K562 (cell line): ENCODE measurements around the gene ZFAND2B. TPM values are rescaled to one million over a fixed set of nuclear protein-coding genes. Genes with fewer than 3 reads are reported as not detected.
A peak's percentile ranks its signal among the peaks of the same experiment; 100 is the strongest.

Experiments used
- ATAC-seq: fragments of 200-7000 bp; cut with Tn5 transposase; 3 replicates; pipeline ENCODE4 v1.9.1; 2020; ENCODE audit warnings: moderate library complexity
- BruUV-seq: library from RNA; stranded (reverse); fragments of 400-500 nt; replicated peaks from 2 replicates; lab custom pipeline; 2021; lab: Mats Ljungman, UMichigan
- CTCF ChIA-PET: fragments of 300-600 bp; formaldehyde crosslinking; extraction: SDS; loops from one replicate; lab custom pipeline; 2021; ENCODE audit warnings: low intra/inter-chr PET ratio; lab: Yijun Ruan, JAX
- POLR2A ChIA-PET: fragments of 300-600, 350-650 bp; sonication (Branson Sonifier 250); formaldehyde crosslinking; extraction: SDS; loops from one replicate; lab custom pipeline; 2021; ENCODE audit warnings: antibody characterized with exemption, inconsistent platforms; lab: Yijun Ruan, JAX
- DNase-seq, 4 experiments: peaks; one replicate each; pipeline versions ENCODE4 v3.0.0 to v3.0.0-alpha.2; 2011 to 2018; ENCODE audit warnings: low spot score in 3 of 4, mixed read lengths in 3 of 4; ENCODE audit errors: extremely low read depth in 1 of 4
- FAIRE-seq: peaks from 2 replicates; lab custom pipeline; 2011; peaks lifted over from hg19 to GRCh38; lab: Jason Lieb, UNC
- H2AFZ ChIP-seq: 2 replicates; pipeline ENCODE4 v1.6.0; 2011; ENCODE audit warnings: low read depth, low read length, control low read depth, inconsistent platforms
- H3K27ac ChIP-seq: fragments of 200-600 bp; 3 replicates; pipeline ENCODE4 v1.8.0; 2011; ENCODE audit warnings: low read depth, mild to moderate bottlenecking, control low read depth, inconsistent platforms, low read length, moderate library complexity, mixed read lengths; ENCODE audit errors: extremely low read depth
- H3K27me3 ChIP-seq, 2 experiments: fragments of 300-600 bp in 1 of 2; 2 replicates in 1 of 2; 3 replicates in 1 of 2; pipeline versions ENCODE4 v1.6.0 to v1.8.0; 2011; ENCODE audit warnings: inconsistent platforms in 2 of 2, low read length in 2 of 2, mild to moderate bottlenecking in 1 of 2, mixed read lengths in 1 of 2, moderate library complexity in 1 of 2; ENCODE audit not compliant: control insufficient read depth in 2 of 2, insufficient read depth in 2 of 2
- H3K36me3 ChIP-seq: fragments of 300-600 bp; 3 replicates; pipeline ENCODE4 v1.8.0; 2011; ENCODE audit warnings: mild to moderate bottlenecking, low read length, inconsistent platforms; ENCODE audit not compliant: control insufficient read depth, insufficient read depth
- H3K4me1 ChIP-seq, 2 experiments: fragments of 200-600 bp in 1 of 2; replicated peaks in 1 of 2; 2 replicates in 1 of 2; 3 replicates in 1 of 2; pipeline versions ENCODE4 v1.5.1 to v1.8.0; 2011; ENCODE audit warnings: inconsistent platforms in 2 of 2, low read length in 2 of 2, mild to moderate bottlenecking in 1 of 2, mixed read lengths in 1 of 2, moderate library complexity in 1 of 2; ENCODE audit not compliant: control insufficient read depth in 2 of 2, insufficient read depth in 2 of 2
- H3K4me2 ChIP-seq: 2 replicates; pipeline ENCODE4 v1.6.1; 2011; ENCODE audit warnings: low read length, control low read depth, inconsistent platforms, mixed read lengths; ENCODE audit not compliant: insufficient read depth
- H3K4me3 ChIP-seq: fragments of 200-600 bp; sonication (generic), shearing (Covaris generic); 2 replicates; pipeline ENCODE4 v1.5.1; 2016; ENCODE audit warnings: control low read depth, inconsistent platforms
- H3K79me2 ChIP-seq: fragments of 200-600 bp; 3 replicates; pipeline ENCODE4 v1.8.0; 2011; ENCODE audit warnings: low read length, inconsistent platforms; ENCODE audit not compliant: control insufficient read depth, insufficient read depth
- H3K9ac ChIP-seq, 2 experiments: 2 replicates each; pipeline versions ENCODE4 v1.6.0 to v1.6.1; 2011; ENCODE audit warnings: low read depth in 2 of 2, low read length in 2 of 2, control low read depth in 1 of 2, inconsistent platforms in 1 of 2, mild to moderate bottlenecking in 1 of 2, mixed read lengths in 1 of 2; ENCODE audit not compliant: insufficient read depth in 1 of 2
- H3K9me1 ChIP-seq: one replicate; pipeline ENCODE4 v1.6.0; 2011; ENCODE audit warnings: inconsistent platforms, mild to moderate bottlenecking, low read length, moderate library complexity; ENCODE audit not compliant: control insufficient read depth, insufficient read depth
- H3K9me3 ChIP-seq: replicated peaks from 2 replicates; pipeline ENCODE4 v1.5.1; 2011; ENCODE audit warnings: low read depth, low read length, inconsistent platforms; ENCODE audit not compliant: control insufficient read depth, insufficient read depth
- H4K20me1 ChIP-seq: replicated peaks from 2 replicates; pipeline ENCODE4 v1.6.1; 2011; ENCODE audit warnings: low read length, inconsistent platforms, mixed read lengths; ENCODE audit not compliant: control insufficient read depth, insufficient read depth
- CAMTA2 ChIP-seq: fragments of 250-450 bp; sonication (Bioruptor Pico); conservative IDR thresholded peaks from 2 replicates; pipeline ENCODE4 v1.5.1; 2022
- CHD1 ChIP-seq: fragments of 200-600 bp; sonication (generic); IDR thresholded peaks from one replicate; pipeline ENCODE4 v1.6.1; 2012; ENCODE audit warnings: mild to moderate bottlenecking, moderate library complexity, low read length, inconsistent platforms
- HOMEZ ChIP-seq: fragments of 250-450 bp; sonication (Bioruptor Pico); IDR thresholded peaks from 2 replicates; pipeline ENCODE4 v1.4.0; 2020; ENCODE audit warnings: mild to moderate bottlenecking, moderate library complexity
- HOXB6 ChIP-seq: fragments of 250-450 bp; sonication (Bioruptor Pico); IDR thresholded peaks from 2 replicates; pipeline ENCODE4 v1.5.1; 2022; ENCODE audit warnings: mild to moderate bottlenecking, borderline replicate concordance
- MTA2 ChIP-seq: fragments of 450-650 bp; IDR thresholded peaks from 2 replicates; pipeline ENCODE4 v1.6.1; 2016; ENCODE audit warnings: low read depth
- SMAD1 ChIP-seq: fragments of 150-350 bp; IDR thresholded peaks from 2 replicates; pipeline ENCODE4 v1.6.1; 2014; ENCODE audit warnings: low read length, low read depth; ENCODE audit not compliant: partially characterized antibody
- ZNF282 ChIP-seq: sonication (generic); formaldehyde crosslinking; IDR thresholded peaks from 2 replicates; pipeline ENCODE4 v1.8.1; 2023; ENCODE audit warnings: missing genetic modification reagents
- ZNF551 ChIP-seq: fragments of 250-450 bp; sonication (Bioruptor Pico); IDR thresholded peaks from 2 replicates; pipeline ENCODE4 v1.5.0; 2021; ENCODE audit warnings: mild to moderate bottlenecking, moderate library complexity
- WGBS: fragments of 100-300 bp; shearing (Covaris generic); methylation state at CpG from one replicate; pipeline ENCODE4 v1.1.6; 2016; ENCODE audit warnings: low coverage, mixed read lengths; ENCODE audit not compliant: insufficient coverage; ENCODE audit errors: missing lambda C conversion rate; 5-methylcytosine and 5-hydroxymethylcytosine counted together
- in situ Hi-C: fragments of 300-500 bp; cut with MboI; formaldehyde crosslinking; loops from 4 replicates; pipeline ENCODE4 v1.15.0; 2018; ENCODE audit warnings: inconsistent platforms, mixed read lengths
- intact Hi-C: fragments of 100-400 bp; cut with micrococcal nuclease; formaldehyde crosslinking; loops from 2 replicates; pipeline ENCODE4 v1.14.2; 2022
- polyA plus RNA-seq, 8 experiments: library from polyadenylated mRNA; depleted of rRNA in 4 of 8; stranded (reverse) in 5 of 8; unstranded in 3 of 8; fragments of >200 nt; fragmentation: Nextera tagmentation in 2 of 8; fragmentation: Illumina TruSeq in 1 of 8; extraction: Ambion mirVana in 2 of 8; extraction: Trizol in 1 of 8; gene quantifications; 2 replicates each; pipeline versions ENCODE4 v1.2.1 to v1.2.3, GENCODE V29; 2011 to 2014; ENCODE audit warnings: inconsistent platforms in 1 of 8, missing spikeins in 1 of 8
- total RNA-seq, 7 experiments: library from RNA; depleted of rRNA in 6 of 7; stranded (reverse); fragments of >200 nt in 6 of 7; fragmentation: Illumina TruSeq in 2 of 7; extraction: Trizol in 2 of 7; gene quantifications; 2 replicates each; pipeline versions ENCODE4 v1.2.1 to v1.2.3, GENCODE V29; 2011 to 2021; ENCODE audit warnings: low replicate concordance in 1 of 7

ZFAND2B gene
- total and polyA plus RNA-seq, 9 of the 15 experiments (the other 6 are each of a cell fraction or from before 2014, with no cell fraction given), result 9.9 to 33.3 (median 26.1) TPM

GRCh38 chr2:219174801-219175200 lies 31.8 kb upstream of the ZFAND2B start:
- H3K4me3 ChIP-seq, result no peak overlapping the region
- FAIRE-seq, result no peak
- POLR2A ChIA-PET, result interaction anchor here (1.7 kb wide), 1 partner anchor 10 kb away, joined by 4 read pairs; no protein-coding TSS in a partner anchor
- ATAC-seq, result no peak
- no peak for TF ChIP-seq HOMEZ (CRISPR knock-in tag)
- no peak for TF ChIP-seq HOXB6 (CRISPR knock-in tag)
- TF ChIP-seq CHD1, result no peak
- no peak for TF ChIP-seq MTA2
- no peak for TF ChIP-seq ZNF282
- no peak for TF ChIP-seq ZNF551 (CRISPR knock-in tag)
- TF ChIP-seq CAMTA2 (CRISPR knock-in tag), result no peak
- TF ChIP-seq SMAD1, result no peak
- H3K4me2 ChIP-seq, result no peak overlapping the region
- H2AFZ ChIP-seq, result no peak overlapping the region
- DNase-seq, result no peak
- no peaks in the 10 kb centered on the region for H3K27me3 ChIP-seq
- H4K20me1 ChIP-seq, result no peaks in the 10 kb centered on the region
- BruUV-seq, result no TSS peak
- CTCF ChIA-PET, result no interaction called here
- no peak overlapping the region for H3K27ac ChIP-seq
- in situ Hi-C loops, result loop anchor here (5.0 kb wide), 2 partner anchors 32 to 118 kb away; partner anchors contain the start of gene ZFAND2B
- H3K9ac ChIP-seq, result peak overlapping the region in 1 of 2 experiments; percentile 36; a peak in 1 of 4 replicates
- WGBS, result 88% methylated on average over 5 of the region's 7 CpGs
- peaks cover 36% of the 10 kb centered on the region for H3K79me2 ChIP-seq
- intact Hi-C loops, result no loop called here
- H3K36me3 ChIP-seq, result peaks cover 36% of the 10 kb centered on the region; the same call in 2 of the 3 replicates
- H3K9me3 ChIP-seq, result no peaks in the 10 kb centered on the region
- no peaks in the 10 kb centered on the region for H3K9me1 ChIP-seq
- H3K4me1 ChIP-seq, result peaks cover 13 to 20% of the 10 kb centered on the region in 2 experiments; a peak in 4 of 5 replicates
